Activated CD8-positive, alpha-beta memory T cell treated with anti-CD3 and anti-CD28 coated beads for 36 hours (primary cell): ENCODE results near the gene HLCS. TPM values are rescaled to one million over a fixed set of nuclear protein-coding genes. Genes with fewer than 3 reads are reported as not detected.

Experiments used
- CTCF ChIA-PET: fragments of 350-600 bp; sonication (Branson Sonifier 250); formaldehyde crosslinking; loops from one replicate; lab custom pipeline; 2021; ENCODE audit warnings: antibody characterized with exemption; lab: Charles Lee
- POLR2A ChIA-PET: fragments of 350-600 bp; sonication (Branson Sonifier 250); formaldehyde crosslinking; loops from one replicate; lab custom pipeline; 2021; ENCODE audit warnings: antibody characterized with exemption; lab: Charles Lee
- total RNA-seq, 2 experiments: library from RNA; stranded (reverse); gene quantifications; one replicate each; pipeline ENCODE4 v1.2.3, GENCODE V29; 2021

HLCS gene
- total RNA-seq, 2 experiments from 2014 or later = 14.7 to 14.8 TPM

GRCh38 chr21:36745459-36745858, 221.0 kb downstream of the HLCS start:
- ChIA-PET POLR2A (no interaction called here), CTCF (interaction anchor here (1.1 kb wide), 1 partner anchor 24 kb away, joined by 3 read pairs; no protein-coding TSS in a partner anchor)

DNA sequence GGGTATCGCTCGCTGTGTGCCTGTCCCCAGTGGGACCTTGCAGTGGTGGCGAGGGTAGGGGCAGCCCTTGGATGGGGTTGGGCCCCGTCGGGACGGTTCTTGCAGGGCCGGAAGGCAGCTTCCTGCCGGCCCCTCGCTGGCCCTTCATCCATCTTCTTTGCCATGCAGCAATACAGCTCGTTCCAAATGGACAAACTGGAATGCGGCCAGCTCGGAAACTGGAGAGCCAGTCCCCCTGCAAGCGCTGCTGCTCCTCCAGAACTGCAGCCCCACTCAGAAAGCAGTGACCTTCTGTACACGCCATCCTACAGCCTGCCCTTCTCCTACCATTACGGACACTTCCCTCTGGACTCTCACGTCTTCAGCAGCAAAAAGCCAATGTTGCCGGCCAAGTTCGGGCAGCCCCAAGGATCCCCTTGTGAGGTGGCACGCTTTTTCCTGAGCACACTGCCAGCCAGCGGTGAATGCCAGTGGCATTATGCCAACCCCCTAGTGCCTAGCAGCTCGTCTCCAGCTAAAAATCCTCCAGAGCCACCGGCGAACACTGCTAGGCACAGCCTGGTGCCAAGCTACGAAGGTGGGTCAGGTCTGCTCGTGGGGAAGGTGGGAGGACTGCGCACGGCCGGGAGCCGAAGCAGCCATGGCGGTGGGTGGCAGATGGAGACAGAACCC, 221.8 kb downstream of the HLCS start:
- ChIA-PET CTCF (no interaction called here), POLR2A (no interaction called here)

- POLR2A ChIA-PET = no interaction called here
These were observed 222.3 kb downstream of the HLCS start for GRCh38 chr21:36744190-36744559.

DNA sequence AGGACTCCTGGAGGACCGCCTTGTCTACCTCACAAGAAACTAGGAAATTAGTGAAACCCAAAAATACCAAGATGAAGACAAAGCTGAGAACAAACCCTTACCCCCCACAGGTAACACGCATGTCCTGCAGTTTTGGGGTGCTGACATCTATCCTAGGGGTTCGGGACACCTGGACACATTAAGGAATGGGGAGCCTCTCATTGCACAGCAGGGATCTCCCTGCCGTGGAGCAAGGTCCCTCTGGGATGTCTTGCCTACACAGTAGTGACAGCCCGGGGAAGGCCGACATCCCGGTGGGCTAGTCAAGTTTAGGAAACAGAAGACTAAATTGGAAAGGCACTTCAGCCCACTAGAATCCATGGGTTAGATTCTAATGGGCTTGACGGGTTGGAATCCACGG, 223.0 kb downstream of the HLCS start:
- ChIA-PET POLR2A (no interaction called here), CTCF (interaction anchor here (0.8 kb wide), 1 partner anchor 9 kb away, joined by 3 read pairs; no protein-coding TSS in a partner anchor)

More at GRCh38 chr21:36744190-36744559, 222.3 kb downstream of the HLCS start:
- CTCF ChIA-PET = no interaction called here

DNA sequence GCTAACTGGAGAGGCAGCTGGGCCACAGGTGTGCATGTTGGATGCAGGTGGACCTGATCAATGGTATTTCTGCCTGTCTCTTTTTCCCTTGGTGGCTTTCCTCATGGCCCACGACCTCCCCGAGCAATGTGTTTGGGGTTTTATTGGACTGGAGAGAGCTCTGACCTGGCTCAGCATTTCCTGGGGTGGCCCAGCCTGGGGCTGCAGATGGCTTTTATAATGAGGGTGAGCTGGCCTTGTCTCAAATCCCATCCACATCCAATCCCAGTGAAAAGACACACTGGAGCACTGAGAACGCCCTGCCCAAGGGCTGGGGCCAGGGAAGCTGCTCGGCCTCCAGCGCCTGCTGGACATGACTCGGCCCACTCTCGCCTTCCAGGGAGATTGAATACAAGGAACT, 223.5 kb downstream of the HLCS start:
- POLR2A ChIA-PET = no interaction called here
- CTCF ChIA-PET = interaction anchor here (0.8 kb wide), 1 partner anchor 9 kb away, joined by 3 read pairs; no protein-coding TSS in a partner anchor

- POLR2A ChIA-PET = no interaction called here
- CTCF ChIA-PET = no interaction called here
These were observed 225.0 kb downstream of the HLCS start for GRCh38 chr21:36741506-36741905.

DNA sequence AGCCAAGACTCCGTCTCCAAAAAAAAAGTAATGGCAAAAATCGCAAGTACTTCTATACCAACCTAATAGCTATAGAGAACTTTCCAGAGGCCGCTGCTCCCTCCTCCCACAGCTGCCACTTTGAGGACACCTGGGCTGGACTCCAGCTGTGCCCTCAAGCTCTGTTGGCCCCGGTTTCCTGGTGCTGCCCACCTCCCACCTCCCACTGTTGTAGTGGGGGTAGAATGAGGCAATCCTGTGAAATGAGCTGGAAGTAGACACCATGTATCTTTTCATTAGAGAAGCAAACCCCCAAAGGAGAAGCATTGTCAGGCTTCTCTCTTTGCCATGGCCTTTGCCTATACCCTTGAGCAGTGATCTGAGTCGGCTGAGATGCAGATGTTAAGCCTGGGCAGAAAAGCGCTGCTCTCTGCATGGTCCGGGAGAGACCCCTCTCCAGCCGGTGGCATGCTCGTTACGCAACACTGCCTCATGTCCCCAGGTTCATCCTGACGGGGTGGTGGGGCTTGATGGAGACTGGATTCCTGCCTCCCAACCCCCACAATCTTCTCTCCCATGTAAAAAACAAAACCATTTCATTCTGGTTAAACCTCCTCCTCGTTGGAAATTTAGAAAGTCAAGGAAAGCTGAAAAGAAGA, 227.9 kb downstream of the HLCS start:
- POLR2A ChIA-PET = no interaction called here

DNA sequence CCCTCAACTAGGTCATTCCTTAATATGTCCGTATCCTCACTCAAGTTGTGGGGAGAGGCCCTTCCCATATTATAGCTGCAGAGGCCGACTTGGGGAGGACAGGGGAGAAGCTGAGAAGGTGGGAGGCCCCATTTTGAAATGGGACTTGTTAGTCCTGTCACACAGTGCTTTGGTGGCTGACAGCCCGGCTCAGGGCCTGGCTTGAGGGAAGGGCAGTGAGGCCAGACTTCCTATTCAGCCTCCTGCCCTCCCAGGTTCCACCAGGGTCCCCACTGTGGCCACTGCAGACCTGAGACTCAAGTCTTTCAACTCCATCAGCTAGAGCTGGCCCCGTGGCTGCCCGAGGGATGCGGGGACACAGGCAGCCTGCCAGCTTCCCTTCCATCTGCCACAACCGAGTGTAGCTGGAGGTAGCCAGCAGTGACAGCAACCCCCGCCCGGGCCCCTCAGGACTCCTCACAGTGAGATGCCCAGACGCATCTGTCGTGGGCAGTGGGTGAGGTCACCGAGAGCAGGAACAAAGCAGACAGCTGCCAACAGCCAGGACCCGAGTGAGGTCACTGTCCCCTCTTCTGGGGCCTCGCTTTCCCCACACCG, 230.6 kb downstream of the HLCS start:
- ChIA-PET POLR2A (no interaction called here), CTCF (no interaction called here)

More for the DNA sequence above, 227.9 kb downstream of the HLCS start:
- CTCF ChIA-PET = no interaction called here

DNA sequence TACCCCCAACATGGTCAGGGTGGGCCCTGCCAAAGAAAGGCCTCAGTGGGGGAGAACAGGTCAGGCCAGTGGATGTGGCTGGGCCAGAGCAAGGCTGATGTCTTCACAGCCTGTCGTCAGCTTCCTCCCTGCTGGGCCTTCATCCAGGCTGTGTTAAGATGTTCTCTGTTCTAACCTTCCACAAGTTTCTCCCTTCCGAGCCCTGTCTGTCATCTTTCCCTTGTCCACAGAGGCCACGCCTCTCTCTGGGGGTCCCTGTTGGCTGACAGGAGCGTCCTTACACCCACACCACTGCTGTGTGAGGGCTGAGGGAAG, 231.3 kb downstream of the HLCS start:
- CTCF ChIA-PET = no interaction called here
- POLR2A ChIA-PET = no interaction called here

DNA sequence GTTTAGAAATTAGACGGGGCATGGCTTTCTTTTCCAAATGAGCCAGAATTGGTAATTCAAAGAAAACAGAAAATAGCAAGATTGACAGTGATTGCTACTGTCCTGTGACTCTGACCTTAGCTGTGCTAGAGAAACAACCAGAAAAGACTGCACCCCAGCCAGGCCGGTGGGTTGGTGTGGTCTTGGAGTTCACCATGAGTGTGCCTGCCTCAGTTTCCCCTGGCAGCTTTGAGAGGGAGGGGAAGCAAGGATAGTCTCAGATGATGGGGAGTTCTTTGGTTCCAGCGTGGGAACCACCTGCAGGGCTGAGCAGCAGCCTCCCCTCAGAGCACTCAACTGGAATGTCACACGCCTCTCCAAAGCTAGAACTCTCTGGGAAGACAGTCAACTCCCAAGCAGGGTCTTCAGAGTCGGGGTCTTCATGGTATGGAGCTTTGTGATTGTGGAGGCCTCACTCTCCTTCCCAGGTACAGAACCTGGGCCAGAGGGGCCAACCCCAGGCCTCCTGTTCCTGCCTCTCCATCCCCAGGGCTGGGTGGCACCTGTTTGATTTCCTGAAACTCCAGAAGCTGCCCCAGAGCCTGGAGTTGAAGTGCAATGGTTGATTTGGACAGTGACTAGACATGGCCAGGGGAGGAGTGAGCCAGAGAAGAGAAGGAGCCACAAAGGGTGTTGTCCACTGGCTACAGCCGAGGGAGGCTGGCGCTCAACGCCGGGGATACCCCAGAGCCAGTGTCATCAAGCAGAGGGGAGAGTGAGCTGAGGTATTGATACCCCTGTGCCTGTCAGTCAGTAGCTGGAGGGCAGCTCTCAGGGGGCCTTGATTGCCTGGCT, 231.9 kb downstream of the HLCS start:
- CTCF ChIA-PET = no interaction called here

DNA sequence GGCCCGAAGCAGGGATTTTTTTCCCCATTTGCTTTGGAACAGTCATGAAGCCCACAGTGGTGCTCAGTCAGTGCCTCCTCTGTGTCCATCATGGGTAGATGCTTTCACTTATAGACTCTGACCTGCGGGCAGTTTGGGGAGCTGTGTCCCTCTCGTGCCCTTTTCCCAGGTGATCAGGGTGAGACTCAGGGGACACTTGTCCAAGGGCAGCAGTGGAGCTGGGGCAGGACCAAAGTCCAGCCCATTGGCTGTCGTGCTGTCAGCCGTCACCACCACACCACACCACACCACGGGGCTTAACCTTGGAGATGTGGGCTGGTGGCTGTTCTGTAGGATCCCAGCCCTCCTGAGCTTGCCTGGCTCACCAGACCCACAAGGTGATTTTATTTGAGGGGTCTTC, 232.6 kb downstream of the HLCS start:
- ChIA-PET CTCF (no interaction called here), POLR2A (no interaction called here)

More for the DNA sequence above, 231.9 kb downstream of the HLCS start:
- POLR2A ChIA-PET = no interaction called here

- ChIA-PET POLR2A (no interaction called here), CTCF (no interaction called here)
These were observed 233.7 kb downstream of the HLCS start for GRCh38 chr21:36732761-36733160.

- ChIA-PET CTCF (no interaction called here), POLR2A (no interaction called here)
These were observed 234.3 kb downstream of the HLCS start for GRCh38 chr21:36732217-36732616.

GRCh38 chr21:36730291-36731281, 235.9 kb downstream of the HLCS start:
- CTCF ChIA-PET = no interaction called here
- POLR2A ChIA-PET = no interaction called here

- CTCF ChIA-PET = no interaction called here
- POLR2A ChIA-PET = interaction anchor here (0.7 kb wide), 1 partner anchor 11 kb away, joined by 4 read pairs; no protein-coding TSS in a partner anchor
These were observed 237.0 kb downstream of the HLCS start for GRCh38 chr21:36729310-36729970.

GRCh38 chr21:36728371-36729111, 237.9 kb downstream of the HLCS start:
- CTCF ChIA-PET = no interaction called here
- POLR2A ChIA-PET = no interaction called here

GRCh38 chr21:36727866-36728265, 238.6 kb downstream of the HLCS start:
- ChIA-PET POLR2A (no interaction called here), CTCF (no interaction called here)
